ENCODE data around the gene CYP4F8.
"Not testable (repeated sequence)": the region's sequence is repeated elsewhere in the genome, so short reads cannot be mapped to it uniquely, and the experiment has no call there.

Gene CYP4F8

GRCh38 chr19:15679089-15679488, 64.1 kb downstream of the CYP4F8 start:
- in situ Hi-C loops (cut with MboI; ENCODE audit: low sequenced_read_pairs): no loop called here

- in situ Hi-C loops (cut with MboI; ENCODE audit: low sequenced_read_pairs): not testable (repeated sequence)
These were observed 64.8 kb downstream of the CYP4F8 start for GRCh38 chr19:15679865-15680264.
